GM21447 (cell line): ENCODE results near the gene RPL23.
A peak's percentile ranks its signal among the peaks of the same experiment; 100 is the strongest.

Experiments used
- ATAC-seq: cut with Tn5 transposase; IDR thresholded peaks from one replicate; pipeline ENCODE4 v1.9.1; 2021; ENCODE audit not compliant: unreplicated experiment

The RPL23 gene

GRCh38 chr17:38799501-38800236 is 53.9 kb downstream of the RPL23 start, which contains the start of gene PIP4K2B:
Gene PIP4K2B, minus strand, starts transcription at chr17:38799556. Its CDS starts 132 bp downstream, at chr17:38799424.
- peak; percentile 78 for ATAC-seq

- ATAC-seq: peak; percentile 30
These were observed 54.7 kb downstream of the RPL23 start for GRCh38 chr17:38798614-38799500.
